ENCODE measurements around the gene ADGRF4.

DNA sequence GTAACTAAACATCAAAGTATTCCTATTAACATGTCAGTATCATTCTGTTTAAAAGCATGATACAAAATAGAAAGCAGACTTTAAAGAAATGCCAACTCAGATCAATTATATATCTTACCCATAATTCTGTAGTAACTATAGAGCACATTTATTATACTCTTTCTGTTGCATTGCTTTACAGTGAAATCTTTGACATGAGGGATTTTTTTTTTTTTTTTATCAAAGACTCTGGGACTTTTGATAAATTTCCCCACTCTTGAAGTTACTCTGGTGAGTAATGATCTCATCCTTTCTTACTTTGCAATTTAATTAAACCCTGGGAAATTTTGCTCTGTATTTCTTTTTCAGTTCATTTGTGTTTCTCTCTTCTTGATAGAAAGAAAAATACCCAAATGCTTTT, 17.4 kb downstream of the ADGRF4 start:
- TF ChIP-seq, protein P1, sequence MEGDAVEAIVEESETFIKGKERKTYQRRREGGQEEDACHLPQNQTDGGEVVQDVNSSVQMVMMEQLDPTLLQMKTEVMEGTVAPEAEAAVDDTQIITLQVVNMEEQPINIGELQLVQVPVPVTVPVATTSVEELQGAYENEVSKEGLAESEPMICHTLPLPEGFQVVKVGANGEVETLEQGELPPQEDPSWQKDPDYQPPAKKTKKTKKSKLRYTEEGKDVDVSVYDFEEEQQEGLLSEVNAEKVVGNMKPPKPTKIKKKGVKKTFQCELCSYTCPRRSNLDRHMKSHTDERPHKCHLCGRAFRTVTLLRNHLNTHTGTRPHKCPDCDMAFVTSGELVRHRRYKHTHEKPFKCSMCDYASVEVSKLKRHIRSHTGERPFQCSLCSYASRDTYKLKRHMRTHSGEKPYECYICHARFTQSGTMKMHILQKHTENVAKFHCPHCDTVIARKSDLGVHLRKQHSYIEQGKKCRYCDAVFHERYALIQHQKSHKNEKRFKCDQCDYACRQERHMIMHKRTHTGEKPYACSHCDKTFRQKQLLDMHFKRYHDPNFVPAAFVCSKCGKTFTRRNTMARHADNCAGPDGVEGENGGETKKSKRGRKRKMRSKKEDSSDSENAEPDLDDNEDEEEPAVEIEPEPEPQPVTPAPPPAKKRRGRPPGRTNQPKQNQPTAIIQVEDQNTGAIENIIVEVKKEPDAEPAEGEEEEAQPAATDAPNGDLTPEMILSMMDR (IDR thresholded peaks at IDR 0.05): no peak
- TF ChIP-seq POLR2A (IDR thresholded peaks at IDR 0.05): no peak
